Neuron (in vitro differentiated cells): ENCODE results near the gene AP1S1.

ENCODE experiments used
- H2AFZ ChIP-seq: one replicate; pipeline ENCODE4 v1.6.1; 2013; ENCODE audit warnings: low read depth, mild to moderate bottlenecking, inconsistent platforms, low read length, moderate library complexity
- H3K27me3 ChIP-seq: one replicate; pipeline ENCODE4 v1.6.1; 2013; ENCODE audit warnings: low read length; ENCODE audit not compliant: insufficient read depth
- H3K36me3 ChIP-seq: one replicate; pipeline ENCODE4 v1.6.1; 2013; ENCODE audit warnings: low read length; ENCODE audit not compliant: insufficient read depth
- H3K4me1 ChIP-seq: one replicate; pipeline ENCODE4 v1.6.1; 2013; ENCODE audit warnings: low read length; ENCODE audit not compliant: insufficient read depth
- H3K4me3 ChIP-seq: 2 replicates; pipeline ENCODE4 v1.5.1; 2013; ENCODE audit warnings: mild to moderate bottlenecking, low read length, moderate library complexity
- H3K9me3 ChIP-seq: one replicate; pipeline ENCODE4 v1.6.1; 2013; ENCODE audit warnings: low read length

Gene AP1S1

DNA sequence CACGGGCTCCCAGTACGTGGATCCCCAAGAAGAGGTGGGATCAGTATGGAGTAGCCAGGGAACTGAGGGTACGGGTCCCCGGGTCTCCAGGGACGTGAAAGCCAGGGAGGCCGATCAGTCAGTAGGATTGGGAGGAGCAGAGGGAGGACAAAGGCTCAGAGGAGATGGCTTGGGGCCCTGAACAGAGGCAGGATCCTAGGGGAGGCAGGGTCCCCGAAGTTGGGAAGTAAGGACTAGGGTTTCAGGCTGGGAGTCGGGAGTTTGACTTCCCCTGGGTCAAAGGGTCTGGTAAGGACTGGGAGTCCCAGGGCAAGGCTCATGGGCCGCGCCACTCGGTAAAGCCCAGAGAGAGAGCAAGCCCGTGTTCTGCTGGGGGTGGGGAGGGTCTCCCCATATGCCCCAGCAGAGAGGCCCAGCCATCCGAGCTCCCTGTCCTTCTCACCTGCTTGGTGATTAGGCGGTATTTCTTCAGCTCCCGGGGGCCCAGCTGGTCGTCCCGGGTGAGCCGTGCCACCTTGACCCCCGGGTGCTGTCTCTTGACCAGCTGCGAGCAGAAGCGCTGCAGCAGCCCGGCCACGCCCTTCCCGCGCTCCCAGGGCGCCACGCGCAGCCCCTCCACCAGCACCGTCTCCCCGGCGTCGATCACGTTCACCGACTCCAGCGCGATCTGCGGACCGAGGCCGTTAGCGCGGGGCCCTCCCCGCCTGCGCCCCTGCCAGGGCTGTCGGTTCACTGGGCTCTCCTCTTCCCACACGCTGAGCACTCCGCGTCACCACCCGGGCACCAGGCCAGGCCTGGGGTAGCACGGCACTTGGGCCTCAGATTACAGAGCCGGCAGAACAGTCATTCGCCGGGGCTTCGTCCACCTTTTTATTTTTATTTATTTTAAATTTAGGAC lies 18.8 kb downstream of the AP1S1 start:
- Histone ChIP-seq H3K36me3 (no peaks in the 10 kb centered on the region), H3K9me3 (peaks cover 4% of the 10 kb centered on the region), H3K4me3 (no peak overlapping the region), H3K27me3 (peaks cover 62% of the 10 kb centered on the region), H3K4me1 (peaks cover 27% of the 10 kb centered on the region), H2AFZ (no peak overlapping the region)

DNA sequence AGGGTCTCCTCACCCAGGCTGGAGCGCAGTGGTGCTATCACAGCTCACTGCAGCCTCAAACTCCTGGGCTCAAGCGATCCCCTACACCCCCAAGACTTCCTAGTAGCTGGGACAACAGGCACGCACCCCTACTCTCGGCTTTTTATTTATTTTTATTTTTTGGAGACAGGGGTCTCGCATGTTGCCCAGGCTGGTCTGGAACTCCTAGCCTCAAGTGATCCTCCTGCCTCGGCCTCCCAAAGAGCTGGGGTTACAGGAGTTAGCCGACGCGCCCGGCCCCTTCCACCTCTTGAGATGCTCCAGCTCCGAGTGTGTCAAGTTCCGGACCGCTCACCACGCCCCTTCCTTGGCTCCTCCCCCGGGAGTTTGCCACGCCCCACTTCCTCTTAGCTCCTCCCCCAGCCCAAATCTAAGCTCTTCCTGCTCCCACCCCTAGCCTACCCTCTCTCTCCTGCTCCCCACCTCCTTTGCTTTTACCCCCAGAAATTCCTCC lies 19.5 kb downstream of the AP1S1 start:
- Histone ChIP-seq H3K4me1 (peaks cover 22% of the 10 kb centered on the region), H3K27me3 (peaks cover 55% of the 10 kb centered on the region), H2AFZ (no peak overlapping the region), H3K4me3 (no peak overlapping the region), H3K36me3 (no peaks in the 10 kb centered on the region), H3K9me3 (peaks cover 4% of the 10 kb centered on the region)

DNA sequence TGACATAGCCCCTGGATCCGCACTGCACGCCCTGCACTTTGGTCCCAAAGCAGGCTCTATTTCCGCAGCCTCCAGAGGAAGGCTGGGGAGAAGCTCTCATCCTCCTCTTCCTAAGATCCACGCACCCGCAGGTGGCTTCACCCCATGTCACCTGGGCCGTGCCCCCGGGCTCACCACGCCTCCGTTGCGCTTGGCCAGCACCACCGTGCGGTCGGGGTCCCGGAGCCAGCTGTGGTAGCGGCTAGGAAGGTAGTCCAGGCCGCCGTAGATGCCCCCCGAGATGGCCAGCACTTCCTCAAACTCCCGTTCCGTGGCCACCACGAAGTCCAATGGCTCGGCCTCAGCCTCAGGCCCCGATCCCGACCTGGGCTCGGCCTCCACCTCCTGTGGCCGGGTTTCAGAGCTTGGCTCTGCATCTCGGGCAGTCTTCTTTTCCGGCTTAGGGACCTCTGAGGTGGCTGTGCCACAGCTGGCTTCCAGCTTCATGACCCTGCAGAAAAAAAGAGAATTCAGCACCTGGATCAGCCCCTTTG lies 20.1 kb downstream of the AP1S1 start:
- Histone ChIP-seq H2AFZ (no peak overlapping the region), H3K9me3 (peaks cover 4% of the 10 kb centered on the region), H3K4me3 (no peak overlapping the region), H3K36me3 (no peaks in the 10 kb centered on the region), H3K4me1 (peaks cover 18% of the 10 kb centered on the region), H3K27me3 (peaks cover 51% of the 10 kb centered on the region)

DNA sequence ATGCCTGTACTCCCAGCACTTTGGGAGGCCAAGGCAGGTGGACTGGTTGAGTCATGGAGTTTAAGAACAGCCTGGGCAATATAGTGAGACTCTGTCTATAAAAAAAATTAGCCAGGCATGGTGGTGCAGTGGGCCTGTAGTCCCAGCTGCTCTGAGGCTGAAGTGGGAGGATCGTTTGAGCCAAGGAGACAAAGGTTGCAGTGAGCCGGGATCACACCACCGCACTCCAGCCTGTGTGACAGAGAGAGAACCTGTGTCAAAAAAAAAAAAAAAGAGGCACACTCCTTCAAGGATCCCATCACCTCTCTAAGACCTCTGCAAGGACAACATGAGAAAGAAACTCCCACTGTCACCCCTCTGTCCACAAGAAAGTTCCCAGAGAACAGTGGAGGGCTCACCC lies 21.4 kb downstream of the AP1S1 start:
- H3K9me3 ChIP-seq = peaks cover 4% of the 10 kb centered on the region
- peaks cover 46% of the 10 kb centered on the region for H3K27me3 ChIP-seq
- no peak overlapping the region for H3K4me3 ChIP-seq
- no peak overlapping the region for H2AFZ ChIP-seq
- H3K4me1 ChIP-seq = peaks cover 23% of the 10 kb centered on the region
- no peaks in the 10 kb centered on the region for H3K36me3 ChIP-seq

DNA sequence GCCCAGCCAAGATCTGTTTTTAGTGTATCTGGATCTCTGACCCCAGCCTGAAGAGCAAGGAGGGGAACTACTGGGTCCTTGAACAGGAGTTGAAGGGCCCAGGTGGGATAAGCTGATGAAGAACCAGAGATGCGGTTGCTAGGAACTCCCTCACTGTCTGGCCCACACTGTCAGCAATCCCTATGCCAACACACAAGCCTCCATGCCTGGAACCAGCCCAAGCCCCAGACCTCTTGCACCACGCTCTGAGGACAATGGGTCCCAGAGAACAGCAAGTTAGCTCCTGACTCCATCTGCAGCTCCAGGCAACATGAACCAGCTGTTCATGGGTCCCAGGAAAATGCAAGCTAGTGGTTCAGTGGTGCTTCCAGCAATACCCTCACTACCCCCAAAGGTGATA lies 23.4 kb downstream of the AP1S1 start:
- H3K27me3 ChIP-seq = peaks cover 30% of the 10 kb centered on the region

DNA sequence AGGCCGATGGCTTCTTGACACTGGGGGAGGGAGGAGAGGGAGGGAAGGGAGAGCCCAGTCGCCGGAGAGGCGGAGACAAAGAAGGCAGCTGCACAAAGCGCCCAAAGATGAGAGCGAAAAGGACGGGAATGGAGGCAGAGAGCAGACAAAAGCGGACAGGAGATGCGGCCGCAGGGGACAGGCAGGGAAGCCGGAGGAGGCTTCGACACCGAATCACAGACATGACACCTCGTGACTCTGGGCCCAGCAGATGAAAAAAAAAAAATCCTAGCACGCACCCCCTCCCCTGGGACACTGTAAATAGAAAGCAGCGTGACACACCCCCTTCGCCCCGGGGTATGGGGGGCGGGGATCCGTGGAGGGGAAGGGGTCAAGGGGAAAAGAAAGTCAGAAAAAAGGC lies 24.8 kb downstream of the AP1S1 start:
- H3K4me1 ChIP-seq = peaks cover 7% of the 10 kb centered on the region
- H2AFZ ChIP-seq = peak overlapping the region; percentile 72
- no peaks in the 10 kb centered on the region for H3K36me3 ChIP-seq
- peak overlapping the region; percentile 48 for H3K4me3 ChIP-seq
- H3K9me3 ChIP-seq = peaks cover 4% of the 10 kb centered on the region
- H3K27me3 ChIP-seq = peaks cover 15% of the 10 kb centered on the region

More for the DNA sequence above, 23.4 kb downstream of the AP1S1 start:
- Histone ChIP-seq H3K4me3 (no peak overlapping the region), H3K4me1 (peaks cover 14% of the 10 kb centered on the region), H3K36me3 (no peaks in the 10 kb centered on the region), H2AFZ (no peak overlapping the region), H3K9me3 (peaks cover 4% of the 10 kb centered on the region)

DNA sequence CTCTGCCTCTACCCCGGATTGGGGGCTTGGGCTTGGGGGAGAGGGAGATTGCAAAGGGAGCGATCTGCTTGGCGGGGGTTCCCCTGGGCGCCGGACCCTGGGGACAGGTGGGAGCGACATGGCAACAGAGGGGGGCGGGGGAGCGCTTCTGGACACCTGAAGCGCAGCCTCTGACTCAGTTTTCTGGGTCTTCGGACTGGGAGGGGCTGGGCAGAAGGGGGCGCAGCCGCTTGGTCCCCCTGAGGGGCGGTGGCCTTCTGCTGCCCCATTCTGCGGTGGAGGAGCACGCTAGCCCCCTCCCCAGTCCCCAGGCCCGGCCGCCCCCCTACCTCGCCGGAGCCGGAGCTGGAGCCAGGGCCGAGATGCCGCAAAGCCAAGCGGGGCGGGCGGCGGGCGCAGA lies 25.4 kb downstream of the AP1S1 start:
- H3K4me3 ChIP-seq = peak overlapping the region; percentile 48
- peaks cover 10% of the 10 kb centered on the region for H3K27me3 ChIP-seq

DNA sequence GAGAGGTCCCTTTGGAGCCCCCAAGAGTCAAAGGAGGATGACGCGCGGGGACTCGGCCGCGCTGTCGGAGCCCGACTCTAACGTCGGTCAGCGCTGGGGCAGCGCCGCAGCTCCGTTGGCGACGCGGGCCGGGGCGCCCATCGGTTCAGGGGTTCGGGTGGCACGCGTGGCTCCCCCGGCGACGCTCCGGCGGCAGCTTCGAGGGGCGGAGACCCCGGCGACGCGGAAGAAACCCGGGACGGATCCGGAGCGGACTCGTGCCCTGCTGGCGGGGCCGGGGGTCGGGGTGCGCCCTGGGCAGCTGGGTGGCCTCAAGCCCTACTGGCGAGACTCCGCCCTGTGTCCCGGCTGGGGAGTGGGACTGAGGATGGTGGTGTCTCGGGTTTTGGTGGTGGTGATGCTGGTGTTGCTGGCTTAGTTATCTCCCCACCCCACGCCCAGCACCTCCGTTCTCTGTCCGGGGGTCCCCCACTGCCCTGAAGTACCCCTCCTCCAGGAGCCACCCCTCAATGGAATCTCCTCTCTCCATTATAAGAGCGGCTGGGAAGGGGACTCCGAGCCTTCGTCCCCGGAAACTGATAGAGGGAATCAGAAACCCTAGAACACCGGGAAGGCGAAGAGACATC lies 26.0 kb downstream of the AP1S1 start, which contains the start of gene NAT16:
TSS of gene NAT16 (minus strand) at position 164 of the 626 bp plus-strand sequence. CDS start 5,486 bp downstream, outside the sequence.
- H3K4me3 ChIP-seq = peak within 1 kb of the TSS; percentile 48

More for the DNA sequence above, 25.4 kb downstream of the AP1S1 start:
- H3K9me3 ChIP-seq = no peaks in the 10 kb centered on the region
- peaks cover 7% of the 10 kb centered on the region for H3K4me1 ChIP-seq
- no peaks in the 10 kb centered on the region for H3K36me3 ChIP-seq
- peak overlapping the region; percentile 94 for H2AFZ ChIP-seq

DNA sequence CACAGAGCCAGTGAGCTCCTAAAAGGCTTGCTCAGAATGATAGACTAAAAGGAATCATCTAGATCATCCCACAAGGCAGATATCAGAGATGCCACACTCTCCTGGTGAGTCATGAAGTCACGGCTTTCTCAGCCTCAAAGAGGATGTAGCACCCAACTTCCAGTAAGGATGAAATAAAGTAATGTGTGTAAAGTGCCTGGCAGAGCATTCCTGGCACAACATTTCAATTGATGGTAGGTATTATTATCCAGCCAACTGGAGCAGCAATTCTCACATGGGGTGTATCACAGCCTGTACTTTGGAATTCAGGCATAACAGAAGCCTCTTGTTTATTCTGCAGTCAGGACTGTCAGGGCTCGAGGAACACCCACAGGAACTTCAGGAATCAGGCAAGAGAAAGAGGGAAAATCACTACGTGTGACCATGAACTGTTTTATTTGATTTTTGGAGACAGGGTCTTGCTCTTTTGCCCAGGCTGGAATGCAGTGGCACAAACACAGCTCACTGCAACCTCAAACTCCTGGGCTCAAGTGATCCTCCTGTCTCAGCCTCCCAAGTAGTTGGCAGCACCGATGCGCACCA lies 31.1 kb downstream of the AP1S1 start:
- no peaks in the 10 kb centered on the region for H3K9me3 ChIP-seq
- no peaks in the 10 kb centered on the region for H3K36me3 ChIP-seq
- peaks cover 6% of the 10 kb centered on the region for H3K27me3 ChIP-seq
- H3K4me3 ChIP-seq = no peak overlapping the region
- no peak overlapping the region for H2AFZ ChIP-seq
- no peaks in the 10 kb centered on the region for H3K4me1 ChIP-seq

More for the DNA sequence above, 26.0 kb downstream of the AP1S1 start, which contains the start of gene NAT16:
- Histone ChIP-seq H3K36me3 (no peaks in the 10 kb centered on the region), H3K27me3 (peaks cover 10% of the 10 kb centered on the region), H2AFZ (peak within 1 kb of the TSS; percentile 94), H3K4me1 (peaks cover 7% of the 10 kb centered on the region), H3K9me3 (no peaks in the 10 kb centered on the region)

DNA sequence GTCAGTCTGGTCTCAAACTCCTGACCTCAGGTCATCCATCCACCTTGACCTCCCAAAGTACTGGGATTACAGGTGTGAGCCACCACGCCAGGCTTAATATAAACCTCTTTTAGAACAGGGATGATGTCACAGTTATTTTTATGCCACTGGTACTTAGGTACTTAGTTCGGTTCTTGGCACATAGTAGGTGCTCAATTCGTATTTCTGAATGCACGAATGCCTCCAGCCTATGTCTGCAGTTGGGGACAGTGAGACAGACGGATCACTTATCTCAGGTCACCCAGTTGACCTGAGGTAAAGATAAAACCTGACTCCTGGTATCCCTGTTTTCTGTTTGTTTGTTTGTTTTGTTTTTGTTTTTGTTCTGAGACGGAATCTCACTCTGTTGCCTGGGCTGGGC lies 31.9 kb downstream of the AP1S1 start:
- H3K4me3 ChIP-seq = no peak overlapping the region
- H3K27me3 ChIP-seq = no peaks in the 10 kb centered on the region
- no peak overlapping the region for H2AFZ ChIP-seq
- no peaks in the 10 kb centered on the region for H3K4me1 ChIP-seq
- H3K9me3 ChIP-seq = no peaks in the 10 kb centered on the region
- no peaks in the 10 kb centered on the region for H3K36me3 ChIP-seq

DNA sequence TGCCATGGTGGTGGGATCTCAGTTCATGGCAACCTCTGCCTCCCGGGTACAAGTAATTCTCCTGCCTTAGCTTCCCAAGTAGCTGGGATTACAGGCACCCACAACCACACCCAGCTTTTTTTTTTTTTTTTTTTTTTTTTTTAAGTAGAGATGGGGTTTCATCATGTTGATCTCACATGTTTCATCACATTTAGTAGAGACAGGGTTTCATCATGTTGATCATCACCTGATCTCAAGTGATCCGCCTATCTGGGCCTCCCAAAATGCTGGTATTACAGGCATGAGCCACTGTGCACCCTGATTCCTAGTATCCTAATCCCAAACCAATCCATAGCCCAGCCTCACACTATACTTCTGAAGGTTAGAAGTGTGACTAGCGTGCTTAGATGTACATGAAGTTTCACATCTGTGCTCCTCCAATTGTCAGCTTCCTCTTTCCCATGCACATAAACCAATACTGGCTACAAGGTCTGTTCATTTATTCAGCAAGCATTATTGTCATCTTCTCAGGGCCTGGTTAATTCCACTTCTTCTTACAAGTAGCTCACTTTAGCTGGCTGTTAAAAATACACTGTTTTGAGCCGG lies 32.7 kb downstream of the AP1S1 start:
- no peak overlapping the region for H2AFZ ChIP-seq
- no peaks in the 10 kb centered on the region for H3K36me3 ChIP-seq
- H3K4me1 ChIP-seq = no peaks in the 10 kb centered on the region
- no peaks in the 10 kb centered on the region for H3K9me3 ChIP-seq
- no peak overlapping the region for H3K4me3 ChIP-seq
- H3K27me3 ChIP-seq = no peaks in the 10 kb centered on the region

DNA sequence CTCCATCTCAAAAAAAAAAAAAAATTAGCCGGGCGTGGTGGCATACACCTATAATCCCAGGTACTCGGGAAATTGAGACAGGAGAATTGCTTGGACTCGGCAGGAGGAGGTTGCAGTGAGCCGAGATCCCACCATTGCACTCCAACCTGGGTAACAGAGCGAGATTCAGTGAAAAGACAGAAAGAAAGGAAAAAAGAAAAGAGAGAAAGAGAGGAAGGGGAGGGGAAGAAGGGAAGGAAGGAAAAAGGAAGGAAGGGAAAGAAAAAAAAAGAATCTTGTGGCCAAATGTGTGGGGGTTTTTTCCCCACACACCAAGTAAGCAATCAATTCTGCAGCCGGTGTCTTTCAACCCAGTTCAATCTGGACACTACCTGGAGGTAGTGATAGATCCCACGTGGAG lies 34.8 kb downstream of the AP1S1 start:
- no peak overlapping the region for H2AFZ ChIP-seq
- no peak overlapping the region for H3K4me3 ChIP-seq
- no peaks in the 10 kb centered on the region for H3K36me3 ChIP-seq
- H3K9me3 ChIP-seq = no peaks in the 10 kb centered on the region
- no peaks in the 10 kb centered on the region for H3K27me3 ChIP-seq
- H3K4me1 ChIP-seq = no peaks in the 10 kb centered on the region
